HepG2 (cell line): Measurements from ENCODE around the gene RRP12. TPM values are rescaled to one million over a fixed set of nuclear protein-coding genes. Genes with fewer than 3 reads are reported as not detected.

Experiments
- DNMT1 ChIP-seq: sonication (generic); formaldehyde crosslinking; IDR thresholded peaks from 2 replicates; pipeline ENCODE4 v1.5.1; 2020; ENCODE audit warnings: mild to moderate bottlenecking, missing genetic modification reagents
- KLF16 ChIP-seq, 2 experiments: sonication (generic) in 1 of 2; formaldehyde crosslinking in 1 of 2; IDR thresholded peaks; 2 replicates each; pipeline versions ENCODE4 v1.6.1 to v1.8.0; 2016 to 2023; ENCODE audit warnings: missing genetic modification reagents in 2 of 2, missing compliant biosample characterization in 1 of 2
- MTA3 ChIP-seq: sonication (generic); formaldehyde crosslinking; IDR thresholded peaks from 2 replicates; pipeline ENCODE4 v1.4.0; 2020; ENCODE audit warnings: missing genetic modification reagents
- polyA plus RNA-seq, 8 experiments: library from polyadenylated mRNA; depleted of rRNA in 3 of 8; stranded (reverse) in 7 of 8; unstranded in 1 of 8; fragments of >200 nt; fragmentation: Illumina TruSeq in 4 of 8; extraction: Trizol in 4 of 8; gene quantifications; 2 replicates each; pipeline versions ENCODE4 v1.2.1 to v1.2.3, GENCODE V29; 2011 to 2016; ENCODE audit warnings: low read depth in 4 of 8, missing spikeins in 1 of 8, mixed read lengths in 1 of 8; ENCODE audit not compliant: insufficient read depth in 1 of 8
- total RNA-seq, 5 experiments: library from RNA; depleted of rRNA; stranded (reverse); fragments of >200 nt; fragmentation: Illumina TruSeq; extraction: Trizol; gene quantifications; 2 replicates each; pipeline ENCODE4 v1.2.3, GENCODE V29; 2016; ENCODE audit warnings: low read depth in 1 of 5
- TF ChIP-seq, protein P1 (sequence below): sonication (generic); formaldehyde crosslinking; IDR thresholded peaks from 2 replicates; pipeline ENCODE4 v1.8.1; 2022; ENCODE audit warnings: low read depth, mild to moderate bottlenecking, missing genetic modification reagents
- TF ChIP-seq, protein P2 (sequence below): sonication (generic); formaldehyde crosslinking; IDR thresholded peaks from 2 replicates; pipeline ENCODE4 v1.5.0; 2020; ENCODE audit warnings: missing genetic modification reagents
- TF ChIP-seq, protein P3 (sequence below): sonication (generic); formaldehyde crosslinking; IDR thresholded peaks from 2 replicates; pipeline ENCODE4 v1.4.0; 2020; ENCODE audit warnings: missing genetic modification reagents
- TF ChIP-seq, protein P4 (sequence below): sonication (generic); formaldehyde crosslinking; IDR thresholded peaks from 2 replicates; pipeline ENCODE4 v1.5.0; 2020; ENCODE audit warnings: missing genetic modification reagents, mild to moderate bottlenecking, borderline replicate concordance

The RRP12 gene
- total and polyA plus RNA-seq, 2 of the 13 experiments (the other 11 are each of a cell fraction or from before 2014, with no cell fraction given), result 13.2 to 39.4 TPM

DNA sequence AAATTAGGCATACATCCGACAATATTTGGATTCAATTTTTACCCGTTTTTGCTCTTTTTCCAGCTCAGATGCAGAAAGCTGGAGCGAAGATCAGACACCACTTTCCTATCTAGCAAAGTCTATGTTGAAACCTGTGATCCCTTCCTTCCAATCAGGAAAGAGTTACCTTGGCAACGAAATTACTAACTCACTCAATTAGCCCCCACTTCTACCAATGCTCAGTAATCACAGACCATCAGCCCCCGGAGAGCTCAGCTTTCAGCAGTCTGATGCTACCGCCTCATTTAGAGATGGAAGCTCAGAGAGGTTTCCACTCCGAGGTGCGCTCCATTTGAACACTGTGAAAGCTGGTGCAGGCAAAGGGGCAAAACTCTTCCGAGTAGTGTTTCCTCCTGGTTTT, 75.4 kb downstream of the RRP12 start (continued):
- TF ChIP-seq, protein P1, sequence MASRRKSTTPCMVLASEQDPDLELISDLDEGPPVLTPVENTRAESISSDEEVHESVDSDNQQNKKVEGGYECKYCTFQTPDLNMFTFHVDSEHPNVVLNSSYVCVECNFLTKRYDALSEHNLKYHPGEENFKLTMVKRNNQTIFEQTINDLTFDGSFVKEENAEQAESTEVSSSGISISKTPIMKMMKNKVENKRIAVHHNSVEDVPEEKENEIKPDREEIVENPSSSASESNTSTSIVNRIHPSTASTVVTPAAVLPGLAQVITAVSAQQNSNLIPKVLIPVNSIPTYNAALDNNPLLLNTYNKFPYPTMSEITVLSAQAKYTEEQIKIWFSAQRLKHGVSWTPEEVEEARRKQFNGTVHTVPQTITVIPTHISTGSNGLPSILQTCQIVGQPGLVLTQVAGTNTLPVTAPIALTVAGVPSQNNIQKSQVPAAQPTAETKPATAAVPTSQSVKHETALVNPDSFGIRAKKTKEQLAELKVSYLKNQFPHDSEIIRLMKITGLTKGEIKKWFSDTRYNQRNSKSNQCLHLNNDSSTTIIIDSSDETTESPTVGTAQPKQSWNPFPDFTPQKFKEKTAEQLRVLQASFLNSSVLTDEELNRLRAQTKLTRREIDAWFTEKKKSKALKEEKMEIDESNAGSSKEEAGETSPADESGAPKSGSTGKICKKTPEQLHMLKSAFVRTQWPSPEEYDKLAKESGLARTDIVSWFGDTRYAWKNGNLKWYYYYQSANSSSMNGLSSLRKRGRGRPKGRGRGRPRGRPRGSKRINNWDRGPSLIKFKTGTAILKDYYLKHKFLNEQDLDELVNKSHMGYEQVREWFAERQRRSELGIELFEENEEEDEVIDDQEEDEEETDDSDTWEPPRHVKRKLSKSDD (CRISPR knock-in tag), result no peak
- TF ChIP-seq, protein P2, sequence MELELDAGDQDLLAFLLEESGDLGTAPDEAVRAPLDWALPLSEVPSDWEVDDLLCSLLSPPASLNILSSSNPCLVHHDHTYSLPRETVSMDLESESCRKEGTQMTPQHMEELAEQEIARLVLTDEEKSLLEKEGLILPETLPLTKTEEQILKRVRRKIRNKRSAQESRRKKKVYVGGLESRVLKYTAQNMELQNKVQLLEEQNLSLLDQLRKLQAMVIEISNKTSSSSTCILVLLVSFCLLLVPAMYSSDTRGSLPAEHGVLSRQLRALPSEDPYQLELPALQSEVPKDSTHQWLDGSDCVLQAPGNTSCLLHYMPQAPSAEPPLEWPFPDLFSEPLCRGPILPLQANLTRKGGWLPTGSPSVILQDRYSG (CRISPR knock-in tag), result no peak
- no peak for TF ChIP-seq MTA3 (CRISPR knock-in tag)
- TF ChIP-seq, protein P3, sequence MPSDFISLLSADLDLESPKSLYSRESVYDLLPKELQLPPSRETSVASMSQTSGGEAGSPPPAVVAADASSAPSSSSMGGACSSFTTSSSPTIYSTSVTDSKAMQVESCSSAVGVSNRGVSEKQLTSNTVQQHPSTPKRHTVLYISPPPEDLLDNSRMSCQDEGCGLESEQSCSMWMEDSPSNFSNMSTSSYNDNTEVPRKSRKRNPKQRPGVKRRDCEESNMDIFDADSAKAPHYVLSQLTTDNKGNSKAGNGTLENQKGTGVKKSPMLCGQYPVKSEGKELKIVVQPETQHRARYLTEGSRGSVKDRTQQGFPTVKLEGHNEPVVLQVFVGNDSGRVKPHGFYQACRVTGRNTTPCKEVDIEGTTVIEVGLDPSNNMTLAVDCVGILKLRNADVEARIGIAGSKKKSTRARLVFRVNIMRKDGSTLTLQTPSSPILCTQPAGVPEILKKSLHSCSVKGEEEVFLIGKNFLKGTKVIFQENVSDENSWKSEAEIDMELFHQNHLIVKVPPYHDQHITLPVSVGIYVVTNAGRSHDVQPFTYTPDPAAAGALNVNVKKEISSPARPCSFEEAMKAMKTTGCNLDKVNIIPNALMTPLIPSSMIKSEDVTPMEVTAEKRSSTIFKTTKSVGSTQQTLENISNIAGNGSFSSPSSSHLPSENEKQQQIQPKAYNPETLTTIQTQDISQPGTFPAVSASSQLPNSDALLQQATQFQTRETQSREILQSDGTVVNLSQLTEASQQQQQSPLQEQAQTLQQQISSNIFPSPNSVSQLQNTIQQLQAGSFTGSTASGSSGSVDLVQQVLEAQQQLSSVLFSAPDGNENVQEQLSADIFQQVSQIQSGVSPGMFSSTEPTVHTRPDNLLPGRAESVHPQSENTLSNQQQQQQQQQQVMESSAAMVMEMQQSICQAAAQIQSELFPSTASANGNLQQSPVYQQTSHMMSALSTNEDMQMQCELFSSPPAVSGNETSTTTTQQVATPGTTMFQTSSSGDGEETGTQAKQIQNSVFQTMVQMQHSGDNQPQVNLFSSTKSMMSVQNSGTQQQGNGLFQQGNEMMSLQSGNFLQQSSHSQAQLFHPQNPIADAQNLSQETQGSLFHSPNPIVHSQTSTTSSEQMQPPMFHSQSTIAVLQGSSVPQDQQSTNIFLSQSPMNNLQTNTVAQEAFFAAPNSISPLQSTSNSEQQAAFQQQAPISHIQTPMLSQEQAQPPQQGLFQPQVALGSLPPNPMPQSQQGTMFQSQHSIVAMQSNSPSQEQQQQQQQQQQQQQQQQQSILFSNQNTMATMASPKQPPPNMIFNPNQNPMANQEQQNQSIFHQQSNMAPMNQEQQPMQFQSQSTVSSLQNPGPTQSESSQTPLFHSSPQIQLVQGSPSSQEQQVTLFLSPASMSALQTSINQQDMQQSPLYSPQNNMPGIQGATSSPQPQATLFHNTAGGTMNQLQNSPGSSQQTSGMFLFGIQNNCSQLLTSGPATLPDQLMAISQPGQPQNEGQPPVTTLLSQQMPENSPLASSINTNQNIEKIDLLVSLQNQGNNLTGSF (CRISPR knock-in tag), result no peak
- TF ChIP-seq KLF16 (CRISPR knock-in tag; IDR thresholded peaks at IDR 0.05), result no peak
- no peak for TF ChIP-seq DNMT1 (CRISPR knock-in tag)
- TF ChIP-seq, protein P4, sequence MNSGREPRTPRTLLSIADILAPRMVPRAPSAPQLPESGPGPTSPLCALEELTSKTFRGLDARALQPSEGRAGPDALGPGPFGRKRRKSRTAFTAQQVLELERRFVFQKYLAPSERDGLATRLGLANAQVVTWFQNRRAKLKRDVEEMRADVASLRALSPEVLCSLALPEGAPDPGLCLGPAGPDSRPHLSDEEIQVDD (CRISPR knock-in tag), result no peak
